ENCODE data around the gene TRIP12. TPM values are rescaled to one million over a fixed set of nuclear protein-coding genes. Genes with fewer than 3 reads are reported as not detected.
"Not testable (repeated sequence)": the region's sequence is repeated elsewhere in the genome, so short reads cannot be mapped to it uniquely, and the experiment has no call there.

The TRIP12 gene
- total RNA-seq, 1 experiment from 2014 or later, result 265 TPM

- ChIA-PET CTCF (interaction anchor here (0.6 kb wide), 1 partner anchor 43 kb away, joined by 3 read pairs; no protein-coding TSS in a partner anchor), POLR2A (no interaction called here)
- H3K4me1 Mint-ChIP-seq (ENCODE audit: insufficient read depth, unreplicated experiment), result no peaks in the 10 kb centered on the region
- H3K36me3 Mint-ChIP-seq (ENCODE audit: insufficient read depth, unreplicated experiment), result peaks cover 98% of the 10 kb centered on the region
- BruUV-seq (replicated peaks), result no TSS peak
- TF ChIP-seq CTCF (IDR thresholded peaks at IDR 0.05; ENCODE audit: unreplicated experiment), result no peak
- DNase-seq (ENCODE audit: unreplicated experiment), result no peak
- H3K27ac Mint-ChIP-seq (ENCODE audit: low read depth, unreplicated experiment), result no peak overlapping the region
- H3K27me3 Mint-ChIP-seq (ENCODE audit: insufficient read depth, unreplicated experiment), result no peaks in the 10 kb centered on the region
- no peaks in the 10 kb centered on the region for H3K9me3 Mint-ChIP-seq (ENCODE audit: unreplicated experiment)
- intact Hi-C loops (cut with micrococcal nuclease), result no loop called here
- H3K4me3 Mint-ChIP-seq (ENCODE audit: unreplicated experiment), result no peak overlapping the region
These were observed 153.6 kb downstream of the TRIP12 start for GRCh38 chr2:229768235-229768634.

GRCh38 chr2:229765721-229766120, 156.1 kb downstream of the TRIP12 start:
- no peaks in the 10 kb centered on the region for H3K9me3 Mint-ChIP-seq (ENCODE audit: unreplicated experiment)
- no peak for DNase-seq (ENCODE audit: unreplicated experiment)
- ChIA-PET CTCF (interaction anchor here (2.6 kb wide), 1 partner anchor 15 kb away, joined by 17 read pairs; no protein-coding TSS in a partner anchor), POLR2A (interaction anchor here (1.0 kb wide), 1 partner anchor 13 kb away, joined by 3 read pairs; no protein-coding TSS in a partner anchor)
- intact Hi-C loops (cut with micrococcal nuclease), result no loop called here
- H3K27me3 Mint-ChIP-seq (ENCODE audit: insufficient read depth, unreplicated experiment), result no peaks in the 10 kb centered on the region
- peaks cover 92% of the 10 kb centered on the region for H3K36me3 Mint-ChIP-seq (ENCODE audit: insufficient read depth, unreplicated experiment)
- BruUV-seq (replicated peaks), result no TSS peak
- no peak overlapping the region for H3K4me3 Mint-ChIP-seq (ENCODE audit: unreplicated experiment)
- H3K27ac Mint-ChIP-seq (ENCODE audit: low read depth, unreplicated experiment), result no peak overlapping the region
- H3K4me1 Mint-ChIP-seq (ENCODE audit: insufficient read depth, unreplicated experiment), result no peaks in the 10 kb centered on the region
- TF ChIP-seq CTCF (IDR thresholded peaks at IDR 0.05; ENCODE audit: unreplicated experiment), result no peak

- intact Hi-C loops (cut with micrococcal nuclease), result no loop called here
- CTCF ChIA-PET, result interaction anchor here (0.6 to 4.1 kb wide), 2 partner anchors 19 to 201 kb away, joined by 4 to 26 read pairs; no protein-coding TSS in a partner anchor
- no TSS peak for BruUV-seq (replicated peaks)
- Mint-ChIP-seq H3K36me3 (ENCODE audit: insufficient read depth, unreplicated experiment) (peaks cover 59% of the 10 kb centered on the region), H3K27me3 (ENCODE audit: insufficient read depth, unreplicated experiment) (no peaks in the 10 kb centered on the region), H3K4me3 (ENCODE audit: unreplicated experiment) (no peak overlapping the region), H3K27ac (ENCODE audit: low read depth, unreplicated experiment) (no peak overlapping the region), H3K4me1 (ENCODE audit: insufficient read depth, unreplicated experiment) (no peaks in the 10 kb centered on the region), H3K9me3 (ENCODE audit: unreplicated experiment) (no peaks in the 10 kb centered on the region)
- TF ChIP-seq CTCF (IDR thresholded peaks at IDR 0.05; ENCODE audit: unreplicated experiment), result no peak
- POLR2A ChIA-PET, result interaction anchor here (1.3 kb wide), 1 partner anchor 18 kb away, joined by 4 read pairs; no protein-coding TSS in a partner anchor
- DNase-seq (ENCODE audit: unreplicated experiment), result no peak
These were observed 160.1 kb downstream of the TRIP12 start for GRCh38 chr2:229761663-229762062.

- H3K27me3 Mint-ChIP-seq (ENCODE audit: insufficient read depth, unreplicated experiment); CTCF ChIA-PET; BruUV-seq (replicated peaks); DNase-seq (ENCODE audit: unreplicated experiment); intact Hi-C loops (cut with micrococcal nuclease); H3K27ac Mint-ChIP-seq (ENCODE audit: low read depth, unreplicated experiment); H3K9me3 Mint-ChIP-seq (ENCODE audit: unreplicated experiment); H3K4me1 Mint-ChIP-seq (ENCODE audit: insufficient read depth, unreplicated experiment); H3K4me3 Mint-ChIP-seq (ENCODE audit: unreplicated experiment): not testable (repeated sequence)
- POLR2A ChIA-PET, result interaction anchor here (0.6 kb wide), 1 partner anchor 121 kb away, joined by 4 read pairs; no protein-coding TSS in a partner anchor
- peaks cover 20% of the 10 kb centered on the region for H3K36me3 Mint-ChIP-seq (ENCODE audit: insufficient read depth, unreplicated experiment)
These were observed 164.3 kb downstream of the TRIP12 start for GRCh38 chr2:229757462-229757861.
